SK-N-SH (cell line): Measurements from ENCODE around the gene SOCS2. TPM values are rescaled to one million over a fixed set of nuclear protein-coding genes. Genes with fewer than 3 reads are reported as not detected.

ENCODE experiments used
- CTCF ChIA-PET: fragments of 300-600, 350-600 bp; formaldehyde crosslinking; extraction: SDS; loops from one replicate; lab custom pipeline; 2021; lab: Yijun Ruan, JAX
- POLR2A ChIA-PET: fragments of 350-600 bp; sonication (Branson Sonifier 250); formaldehyde crosslinking; extraction: SDS; loops from one replicate; lab custom pipeline; 2020; ENCODE audit warnings: antibody characterized with exemption, inconsistent platforms; lab: Yijun Ruan, JAX
- DNase-seq: peaks from one replicate; pipeline ENCODE4 v3.0.0; 2012
- H2AFZ ChIP-seq: fragments of 200-600 bp; sonication (generic); 2 replicates; pipeline ENCODE4 v1.8.1; 2016; ENCODE audit warnings: antibody characterized with exemption, mild to moderate bottlenecking, low read depth
- H3F3A ChIP-seq: fragments of 200-600 bp; sonication (generic); replicated peaks from 2 replicates; pipeline ENCODE3; 2016; ENCODE audit warnings: antibody characterized with exemption, mild to moderate bottlenecking; ENCODE audit not compliant: insufficient read depth
- H3K27ac ChIP-seq, 2 experiments: fragments of 200-500 bp in 1 of 2; fragments of 200-600 bp in 1 of 2; sonication (Bioruptor generic) in 1 of 2; sonication (generic), shearing (Covaris generic) in 1 of 2; 2 replicates each; pipeline versions ENCODE4 v1.5.1 to v1.6.1; 2014 to 2016; ENCODE audit warnings: low read depth in 2 of 2, inconsistent platforms in 1 of 2, low read length in 1 of 2, mild to moderate bottlenecking in 1 of 2, mixed read lengths in 1 of 2
- H3K27me3 ChIP-seq: fragments of 200-600 bp; sonication (generic), shearing (Covaris generic); 2 replicates; pipeline ENCODE4 v1.6.1; 2016; ENCODE audit warnings: mixed run types; ENCODE audit not compliant: insufficient read depth
- H3K36me3 ChIP-seq, 2 experiments: fragments of 200-500 bp in 1 of 2; fragments of 200-600 bp in 1 of 2; sonication (Bioruptor generic) in 1 of 2; sonication (generic) in 1 of 2; replicated peaks in 1 of 2; 2 replicates each; pipeline versions ENCODE3 to v1.5.1; 2014 to 2016; ENCODE audit warnings: low read length in 1 of 2, mild to moderate bottlenecking in 1 of 2; ENCODE audit not compliant: insufficient read depth in 2 of 2, control insufficient read depth in 1 of 2
- H3K4me1 ChIP-seq, 2 experiments: fragments of 200-500 bp in 1 of 2; fragments of 200-600 bp in 1 of 2; sonication (Bioruptor generic) in 1 of 2; sonication (generic), shearing (Covaris generic) in 1 of 2; 2 replicates each; pipeline versions ENCODE4 v1.5.1 to v1.6.1; 2014 to 2016; ENCODE audit warnings: low read depth in 1 of 2, low read length in 1 of 2, mixed run types in 1 of 2; ENCODE audit not compliant: insufficient read depth in 2 of 2, control insufficient read depth in 1 of 2
- H3K4me2 ChIP-seq: fragments of 200-600 bp; sonication (generic), shearing (Covaris generic); 2 replicates; pipeline ENCODE4 v1.6.1; 2017; ENCODE audit warnings: mixed run types
- H3K4me3 ChIP-seq, 2 experiments: fragments of 200-500 bp in 1 of 2; fragments of 200-600 bp in 1 of 2; sonication (Bioruptor generic) in 1 of 2; sonication (generic), shearing (Covaris generic) in 1 of 2; 2 replicates each; pipeline versions ENCODE4 v1.5.1 to v1.8.1; 2014 to 2016; ENCODE audit warnings: low read depth in 2 of 2, inconsistent platforms in 1 of 2, low read length in 1 of 2, mild to moderate bottlenecking in 1 of 2, mixed read lengths in 1 of 2, moderate library complexity in 1 of 2
- H3K79me2 ChIP-seq: fragments of 200-600 bp; sonication (generic); 2 replicates; pipeline ENCODE4 v1.8.1; 2017; ENCODE audit warnings: mild to moderate bottlenecking; ENCODE audit not compliant: insufficient read depth
- H3K9ac ChIP-seq: fragments of 200-600 bp; sonication (generic); 2 replicates; pipeline ENCODE4 v1.6.1; 2017; ENCODE audit warnings: mixed run types
- H3K9me2 ChIP-seq: fragments of 200-600 bp; sonication (generic); 2 replicates; pipeline ENCODE4 v1.6.1; 2017; ENCODE audit warnings: mixed run types
- H3K9me3 ChIP-seq: fragments of 200-600 bp; sonication (generic); 2 replicates; pipeline ENCODE4 v1.6.1; 2017; ENCODE audit warnings: mixed run types, mild to moderate bottlenecking, moderate library complexity
- H4K20me1 ChIP-seq: fragments of 200-600 bp; sonication (generic); 2 replicates; pipeline ENCODE4 v1.6.1; 2017; ENCODE audit warnings: mild to moderate bottlenecking, mixed run types; ENCODE audit not compliant: insufficient read depth
- CHD2 ChIP-seq: fragments of 150-350 bp; IDR thresholded peaks from 2 replicates; pipeline ENCODE4 v1.6.1; 2018; ENCODE audit warnings: low read length; ENCODE audit not compliant: partially characterized antibody
- ELF1 ChIP-seq: IDR thresholded peaks from 2 replicates; pipeline ENCODE4 v1.4.0; 2012
- EP300 ChIP-seq, 2 experiments: IDR thresholded peaks; 2 replicates each; pipeline versions ENCODE4 v1.4.0 to v1.6.1; 2012; ENCODE audit warnings: borderline replicate concordance in 1 of 2, low read depth in 1 of 2, low read length in 1 of 2
- FOSL2 ChIP-seq: IDR thresholded peaks from 2 replicates; pipeline ENCODE4 v1.4.0; 2012; ENCODE audit warnings: low read depth, mild to moderate bottlenecking, moderate library complexity, borderline replicate concordance
- FOXJ3 ChIP-seq: sonication (generic); formaldehyde crosslinking; IDR thresholded peaks from 2 replicates; pipeline ENCODE4 v1.5.1; 2020; ENCODE audit warnings: mild to moderate bottlenecking, missing genetic modification reagents
- GABPA ChIP-seq: IDR thresholded peaks from 2 replicates; pipeline ENCODE4 v1.4.0; 2012; ENCODE audit warnings: low read depth, mild to moderate bottlenecking
- JUND ChIP-seq: IDR thresholded peaks from 2 replicates; pipeline ENCODE4 v1.4.0; 2012
- MXI1 ChIP-seq: IDR thresholded peaks from 2 replicates; pipeline ENCODE4 v1.6.1; 2012; ENCODE audit warnings: mild to moderate bottlenecking, low read depth, low read length, improper control_type of control experiment
- NRF1 ChIP-seq: IDR thresholded peaks from 2 replicates; pipeline ENCODE4 v1.6.1; 2012; ENCODE audit warnings: low read depth, mild to moderate bottlenecking, low read length
- POLR2AphosphoS5 ChIP-seq: IDR thresholded peaks from 2 replicates; pipeline ENCODE4 v1.6.1; 2012; ENCODE audit warnings: low read depth, low read length
- RAD21 ChIP-seq: IDR thresholded peaks from 2 replicates; pipeline ENCODE4 v1.6.1; 2012; ENCODE audit warnings: mild to moderate bottlenecking, low read length
- SIN3A ChIP-seq: IDR thresholded peaks from 2 replicates; pipeline ENCODE4 v1.6.1; 2012; ENCODE audit warnings: low read depth, mild to moderate bottlenecking, low read length, moderate library complexity, borderline replicate concordance
- SMC3 ChIP-seq: IDR thresholded peaks from 2 replicates; pipeline ENCODE4 v1.6.1; 2012; ENCODE audit warnings: low read depth, low read length, improper control_type of control experiment
- TAF1 ChIP-seq: IDR thresholded peaks from 2 replicates; pipeline ENCODE4 v1.6.1; 2012; ENCODE audit warnings: low read depth, mild to moderate bottlenecking, low read length, moderate library complexity, borderline replicate concordance
- WGBS: methylation state at CpG from one replicate; pipeline ENCODE4 v1.1.6; 2017; ENCODE audit warnings: low lambda C conversion rate; 5-methylcytosine and 5-hydroxymethylcytosine counted together
- polyA plus RNA-seq, 3 experiments: library from polyadenylated mRNA; depleted of rRNA; stranded (reverse); fragments of >200 nt; gene quantifications; 2 replicates each; pipeline ENCODE4 v1.2.3, GENCODE V29; 2012
- TF ChIP-seq, protein P1 (sequence below): IDR thresholded peaks from 2 replicates; pipeline ENCODE4 v1.6.1; 2012; ENCODE audit warnings: mild to moderate bottlenecking, low read depth, low read length, moderate library complexity
- TF ChIP-seq, protein P2 (sequence below): fragments of 200-600 bp; sonication (generic); IDR thresholded peaks from 2 replicates; pipeline ENCODE4 v1.6.1; 2017; ENCODE audit warnings: antibody characterized with exemption, mild to moderate bottlenecking, moderate library complexity
- TF ChIP-seq, protein P3 (sequence below): fragments of 150-350 bp; IDR thresholded peaks from 2 replicates; pipeline ENCODE4 v1.6.1; 2017; ENCODE audit warnings: antibody characterized with exemption, low read length, low read depth, borderline replicate concordance
- TF ChIP-seq, protein P4 (sequence below): IDR thresholded peaks from 2 replicates; pipeline ENCODE4 v1.4.0; 2012; ENCODE audit warnings: low read depth, borderline replicate concordance
- TF ChIP-seq, protein P5 (sequence below): IDR thresholded peaks from 2 replicates; pipeline ENCODE4 v1.4.0; 2012; ENCODE audit warnings: low read depth, borderline replicate concordance

Gene SOCS2
- polyA plus RNA-seq, 1 of the 3 experiments (the other 2 are of a cell fraction) = 24.1 TPM

DNA sequence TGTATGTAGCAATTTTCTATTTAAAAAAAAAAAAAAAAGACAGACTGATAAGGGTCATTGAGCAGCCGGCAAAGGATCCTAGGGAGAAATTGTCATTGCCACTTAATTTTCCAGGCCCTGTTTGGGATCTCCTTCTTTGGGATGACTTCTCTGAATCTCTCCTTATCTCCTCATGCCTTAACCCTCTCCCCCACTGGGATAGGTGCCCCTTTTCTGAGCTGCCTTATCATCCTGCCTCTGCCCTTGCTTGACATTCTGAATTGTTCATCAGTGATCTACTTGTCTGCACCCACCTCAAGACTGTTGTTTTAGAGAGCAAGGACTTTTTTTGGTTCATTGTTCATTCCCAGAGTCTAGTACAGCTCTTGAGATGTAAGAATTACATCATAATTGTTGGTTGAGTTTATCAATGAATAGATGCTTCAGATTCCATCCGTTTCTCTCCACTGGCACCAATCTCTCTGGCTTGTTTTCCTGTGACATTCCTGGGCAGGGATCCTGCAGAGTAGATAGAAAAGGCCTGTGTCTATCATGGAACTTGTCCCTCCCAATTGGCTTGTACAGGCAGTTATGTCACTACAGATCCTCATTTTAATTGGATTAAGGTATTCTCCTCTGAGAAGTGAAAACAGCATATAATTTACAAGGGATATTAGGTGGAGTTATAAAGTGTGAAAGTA lies 42.6 kb downstream of the SOCS2 start:
- Histone ChIP-seq H3K9ac (no peak overlapping the region), H3K79me2 (no peaks in the 10 kb centered on the region), H3K4me3 (no peak overlapping the region), H3K9me2 (no peaks in the 10 kb centered on the region), H3K36me3 (no peaks in the 10 kb centered on the region), H3K9me3 (no peaks in the 10 kb centered on the region), H3K27me3 (no peaks in the 10 kb centered on the region), H3K4me2 (no peak overlapping the region), H3K4me1 (no peaks in the 10 kb centered on the region), H4K20me1 (no peaks in the 10 kb centered on the region), H2AFZ (no peak overlapping the region), H3K27ac (no peak overlapping the region), H3F3A (no peaks in the 10 kb centered on the region)
- no peak for DNase-seq
- ChIA-PET CTCF (no interaction called here), POLR2A (no interaction called here)
- 90% methylated on average over 2 of the region's 2 CpGs for WGBS
- no peak for TF ChIP-seq FOXJ3 (CRISPR knock-in tag)
- TF ChIP-seq GABPA = no peak
- TF ChIP-seq, protein P1, sequence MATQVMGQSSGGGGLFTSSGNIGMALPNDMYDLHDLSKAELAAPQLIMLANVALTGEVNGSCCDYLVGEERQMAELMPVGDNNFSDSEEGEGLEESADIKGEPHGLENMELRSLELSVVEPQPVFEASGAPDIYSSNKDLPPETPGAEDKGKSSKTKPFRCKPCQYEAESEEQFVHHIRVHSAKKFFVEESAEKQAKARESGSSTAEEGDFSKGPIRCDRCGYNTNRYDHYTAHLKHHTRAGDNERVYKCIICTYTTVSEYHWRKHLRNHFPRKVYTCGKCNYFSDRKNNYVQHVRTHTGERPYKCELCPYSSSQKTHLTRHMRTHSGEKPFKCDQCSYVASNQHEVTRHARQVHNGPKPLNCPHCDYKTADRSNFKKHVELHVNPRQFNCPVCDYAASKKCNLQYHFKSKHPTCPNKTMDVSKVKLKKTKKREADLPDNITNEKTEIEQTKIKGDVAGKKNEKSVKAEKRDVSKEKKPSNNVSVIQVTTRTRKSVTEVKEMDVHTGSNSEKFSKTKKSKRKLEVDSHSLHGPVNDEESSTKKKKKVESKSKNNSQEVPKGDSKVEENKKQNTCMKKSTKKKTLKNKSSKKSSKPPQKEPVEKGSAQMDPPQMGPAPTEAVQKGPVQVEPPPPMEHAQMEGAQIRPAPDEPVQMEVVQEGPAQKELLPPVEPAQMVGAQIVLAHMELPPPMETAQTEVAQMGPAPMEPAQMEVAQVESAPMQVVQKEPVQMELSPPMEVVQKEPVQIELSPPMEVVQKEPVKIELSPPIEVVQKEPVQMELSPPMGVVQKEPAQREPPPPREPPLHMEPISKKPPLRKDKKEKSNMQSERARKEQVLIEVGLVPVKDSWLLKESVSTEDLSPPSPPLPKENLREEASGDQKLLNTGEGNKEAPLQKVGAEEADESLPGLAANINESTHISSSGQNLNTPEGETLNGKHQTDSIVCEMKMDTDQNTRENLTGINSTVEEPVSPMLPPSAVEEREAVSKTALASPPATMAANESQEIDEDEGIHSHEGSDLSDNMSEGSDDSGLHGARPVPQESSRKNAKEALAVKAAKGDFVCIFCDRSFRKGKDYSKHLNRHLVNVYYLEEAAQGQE = no peak
- TF ChIP-seq, protein P2, sequence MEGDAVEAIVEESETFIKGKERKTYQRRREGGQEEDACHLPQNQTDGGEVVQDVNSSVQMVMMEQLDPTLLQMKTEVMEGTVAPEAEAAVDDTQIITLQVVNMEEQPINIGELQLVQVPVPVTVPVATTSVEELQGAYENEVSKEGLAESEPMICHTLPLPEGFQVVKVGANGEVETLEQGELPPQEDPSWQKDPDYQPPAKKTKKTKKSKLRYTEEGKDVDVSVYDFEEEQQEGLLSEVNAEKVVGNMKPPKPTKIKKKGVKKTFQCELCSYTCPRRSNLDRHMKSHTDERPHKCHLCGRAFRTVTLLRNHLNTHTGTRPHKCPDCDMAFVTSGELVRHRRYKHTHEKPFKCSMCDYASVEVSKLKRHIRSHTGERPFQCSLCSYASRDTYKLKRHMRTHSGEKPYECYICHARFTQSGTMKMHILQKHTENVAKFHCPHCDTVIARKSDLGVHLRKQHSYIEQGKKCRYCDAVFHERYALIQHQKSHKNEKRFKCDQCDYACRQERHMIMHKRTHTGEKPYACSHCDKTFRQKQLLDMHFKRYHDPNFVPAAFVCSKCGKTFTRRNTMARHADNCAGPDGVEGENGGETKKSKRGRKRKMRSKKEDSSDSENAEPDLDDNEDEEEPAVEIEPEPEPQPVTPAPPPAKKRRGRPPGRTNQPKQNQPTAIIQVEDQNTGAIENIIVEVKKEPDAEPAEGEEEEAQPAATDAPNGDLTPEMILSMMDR = no peak
- no peak for TF ChIP-seq FOSL2
- TF ChIP-seq RAD21 = no peak
- no peak for TF ChIP-seq SIN3A
- no peak for TF ChIP-seq ELF1
- no peak for TF ChIP-seq MXI1
- no peak for TF ChIP-seq JUND
- no peak for TF ChIP-seq EP300 (IDR thresholded peaks at IDR 0.05; ENCODE audit: borderline replicate concordance in 1 of 2, low read depth in 1 of 2, low read length in 1 of 2)
- TF ChIP-seq POLR2AphosphoS5 = no peak
- no peak for TF ChIP-seq SMC3
- TF ChIP-seq, protein P3, sequence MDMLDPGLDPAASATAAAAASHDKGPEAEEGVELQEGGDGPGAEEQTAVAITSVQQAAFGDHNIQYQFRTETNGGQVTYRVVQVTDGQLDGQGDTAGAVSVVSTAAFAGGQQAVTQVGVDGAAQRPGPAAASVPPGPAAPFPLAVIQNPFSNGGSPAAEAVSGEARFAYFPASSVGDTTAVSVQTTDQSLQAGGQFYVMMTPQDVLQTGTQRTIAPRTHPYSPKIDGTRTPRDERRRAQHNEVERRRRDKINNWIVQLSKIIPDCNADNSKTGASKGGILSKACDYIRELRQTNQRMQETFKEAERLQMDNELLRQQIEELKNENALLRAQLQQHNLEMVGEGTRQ = no peak
- TF ChIP-seq, protein P4, sequence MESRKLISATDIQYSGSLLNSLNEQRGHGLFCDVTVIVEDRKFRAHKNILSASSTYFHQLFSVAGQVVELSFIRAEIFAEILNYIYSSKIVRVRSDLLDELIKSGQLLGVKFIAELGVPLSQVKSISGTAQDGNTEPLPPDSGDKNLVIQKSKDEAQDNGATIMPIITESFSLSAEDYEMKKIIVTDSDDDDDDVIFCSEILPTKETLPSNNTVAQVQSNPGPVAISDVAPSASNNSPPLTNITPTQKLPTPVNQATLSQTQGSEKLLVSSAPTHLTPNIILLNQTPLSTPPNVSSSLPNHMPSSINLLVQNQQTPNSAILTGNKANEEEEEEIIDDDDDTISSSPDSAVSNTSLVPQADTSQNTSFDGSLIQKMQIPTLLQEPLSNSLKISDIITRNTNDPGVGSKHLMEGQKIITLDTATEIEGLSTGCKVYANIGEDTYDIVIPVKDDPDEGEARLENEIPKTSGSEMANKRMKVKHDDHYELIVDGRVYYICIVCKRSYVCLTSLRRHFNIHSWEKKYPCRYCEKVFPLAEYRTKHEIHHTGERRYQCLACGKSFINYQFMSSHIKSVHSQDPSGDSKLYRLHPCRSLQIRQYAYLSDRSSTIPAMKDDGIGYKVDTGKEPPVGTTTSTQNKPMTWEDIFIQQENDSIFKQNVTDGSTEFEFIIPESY = no peak
- TF ChIP-seq CHD2 = no peak
- TF ChIP-seq NRF1 = no peak
- TF ChIP-seq, protein P5, sequence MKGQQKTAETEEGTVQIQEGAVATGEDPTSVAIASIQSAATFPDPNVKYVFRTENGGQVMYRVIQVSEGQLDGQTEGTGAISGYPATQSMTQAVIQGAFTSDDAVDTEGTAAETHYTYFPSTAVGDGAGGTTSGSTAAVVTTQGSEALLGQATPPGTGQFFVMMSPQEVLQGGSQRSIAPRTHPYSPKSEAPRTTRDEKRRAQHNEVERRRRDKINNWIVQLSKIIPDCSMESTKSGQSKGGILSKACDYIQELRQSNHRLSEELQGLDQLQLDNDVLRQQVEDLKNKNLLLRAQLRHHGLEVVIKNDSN = no peak
- TF ChIP-seq TAF1 = no peak
